Keratinocyte (primary cell): ENCODE data around the gene GAREM1. TPM values are rescaled to one million over a fixed set of nuclear protein-coding genes. Genes with fewer than 3 reads are reported as not detected.

Experiments
- DNase-seq: peaks from one replicate; pipeline ENCODE4 v3.0.0-alpha.2; 2011; ENCODE audit warnings: low read depth, missing footprints, low spot score
- FAIRE-seq: peaks from 2 replicates; lab custom pipeline; 2011; peaks lifted over from hg19 to GRCh38; lab: Jason Lieb, UNC
- H2AFZ ChIP-seq: 2 replicates; pipeline ENCODE4 v1.6.0; 2012; ENCODE audit warnings: low read length, control low read depth, inconsistent platforms; ENCODE audit not compliant: control insufficient read depth
- H3K27ac ChIP-seq: 2 replicates; pipeline ENCODE4 v1.5.1; 2011; ENCODE audit warnings: low read length; ENCODE audit not compliant: control insufficient read depth, insufficient read depth
- H3K27me3 ChIP-seq: 3 replicates; pipeline ENCODE4 v1.6.0; 2011; ENCODE audit warnings: low read length; ENCODE audit not compliant: control insufficient read depth, insufficient read depth; ENCODE audit errors: extremely low read depth
- H3K36me3 ChIP-seq, 2 experiments: 2 replicates in 1 of 2; 3 replicates in 1 of 2; pipeline ENCODE4 v1.5.1; 2011; ENCODE audit warnings: low read length in 2 of 2, mild to moderate bottlenecking in 1 of 2; ENCODE audit not compliant: control insufficient read depth in 2 of 2, insufficient read depth in 2 of 2; ENCODE audit errors: extremely low read depth in 1 of 2
- H3K4me1 ChIP-seq: 3 replicates; pipeline ENCODE4 v1.5.1; 2011; ENCODE audit warnings: low read length; ENCODE audit not compliant: control insufficient read depth, insufficient read depth; ENCODE audit errors: extremely low read depth
- H3K4me2 ChIP-seq: 3 replicates; pipeline ENCODE4 v1.6.0; 2011; ENCODE audit warnings: low read depth, low read length; ENCODE audit not compliant: control insufficient read depth, insufficient read depth; ENCODE audit errors: extremely low read depth
- H3K4me3 ChIP-seq, 3 experiments: fragments of 200-600 bp in 1 of 3; sonication (generic) in 1 of 3; 2 replicates in 2 of 3; 3 replicates in 1 of 3; pipeline ENCODE4 v1.5.1; 2011 to 2016; ENCODE audit warnings: low read length in 3 of 3, mild to moderate bottlenecking in 3 of 3, control low read depth in 2 of 3, inconsistent platforms in 1 of 3, low read depth in 1 of 3, mixed read lengths in 1 of 3, mixed run types in 1 of 3, moderate library complexity in 1 of 3; ENCODE audit not compliant: control insufficient read depth in 2 of 3, insufficient read depth in 2 of 3; ENCODE audit errors: extremely low read depth in 1 of 3
- H3K79me2 ChIP-seq: 2 replicates; pipeline ENCODE4 v1.6.0; 2012; ENCODE audit warnings: low read length; ENCODE audit not compliant: control insufficient read depth, insufficient read depth
- H3K9ac ChIP-seq: 3 replicates; pipeline ENCODE4 v1.6.0; 2011; ENCODE audit warnings: low read length; ENCODE audit not compliant: control insufficient read depth, insufficient read depth; ENCODE audit errors: extremely low read depth
- H3K9me1 ChIP-seq: 3 replicates; pipeline ENCODE4 v1.6.0; 2011; ENCODE audit warnings: low read length; ENCODE audit not compliant: control insufficient read depth, insufficient read depth; ENCODE audit errors: extremely low read depth
- H3K9me3 ChIP-seq: 2 replicates; pipeline ENCODE4 v1.5.1; 2012; ENCODE audit warnings: low read depth, low read length; ENCODE audit not compliant: control insufficient read depth
- H4K20me1 ChIP-seq: 3 replicates; pipeline ENCODE4 v1.6.0; 2011; ENCODE audit warnings: low read length; ENCODE audit not compliant: control insufficient read depth, insufficient read depth; ENCODE audit errors: extremely low read depth
- CTCF ChIP-seq, 3 experiments: IDR thresholded peaks in 1 of 3; conservative IDR thresholded peaks in 1 of 3; optimal IDR thresholded peaks in 1 of 3; 2 replicates in 2 of 3; 3 replicates in 1 of 3; pipeline versions ENCODE3 to v1.5.1; 2011; ENCODE audit warnings: low read length in 3 of 3, mild to moderate bottlenecking in 3 of 3, moderate library complexity in 2 of 3, control low read depth in 1 of 3, inconsistent platforms in 1 of 3; ENCODE audit not compliant: insufficient read depth in 2 of 3; ENCODE audit errors: extremely low read depth in 1 of 3
- EZH2 ChIP-seq: IDR thresholded peaks from one replicate; pipeline ENCODE4 v1.6.1; 2012; ENCODE audit warnings: inconsistent platforms, mild to moderate bottlenecking, low read length, moderate library complexity
- dilution Hi-C: fragments of 300-500 bp; cut with MboI; formaldehyde crosslinking; loops from one replicate; pipeline ENCODE4 v1.7.0; 2020; ENCODE audit warnings: low sequenced_read_pairs; ENCODE audit not compliant: extremely low pct_ligation_motif_present
- polyA plus RNA-seq, 5 experiments: library from polyadenylated mRNA; depleted of rRNA in 3 of 5; stranded (reverse) in 3 of 5; stranded (forward) in 1 of 5; unstranded in 1 of 5; fragments of >200 nt; gene quantifications; 1 replicate in 1 of 5; 2 replicates in 3 of 5; 3 replicates in 1 of 5; pipeline versions ENCODE4 v1.2.1 to v1.2.3, GENCODE V29; 2011 to 2012; ENCODE audit warnings: missing spikeins in 2 of 5, low read depth in 1 of 5, low replicate concordance in 1 of 5

GAREM1 gene
- polyA plus RNA-seq, 1 donor (not counting 4 experiments of a cell fraction or from before 2014, with no cell fraction given): 3.8 TPM

GRCh38 chr18:32310101-32310500 is 160.6 kb downstream of the GAREM1 start:
- H3K27ac ChIP-seq: no peak overlapping the region
- H4K20me1 ChIP-seq: no peaks in the 10 kb centered on the region
- peaks cover 7% of the 10 kb centered on the region for H3K4me1 ChIP-seq
- DNase-seq (no peak), FAIRE-seq (no peak)
- H3K9me1 ChIP-seq: no peaks in the 10 kb centered on the region
- H3K9me3 ChIP-seq: no peaks in the 10 kb centered on the region
- dilution Hi-C loops: no loop called here
- H3K9ac ChIP-seq: no peak overlapping the region
- H3K4me3 ChIP-seq: no peak overlapping the region
- TF ChIP-seq EZH2: no peak
- TF ChIP-seq CTCF (optimal IDR thresholded peaks at IDR 0.05 in 1 of 3, IDR thresholded peaks at IDR 0.05 in 1 of 3, conservative IDR thresholded peaks at IDR 0.05 in 1 of 3; ENCODE audit: extremely low read depth in 1 of 3, insufficient read depth in 2 of 3, low read length in 3 of 3): no peak
- H2AFZ ChIP-seq: no peak overlapping the region
- no peak overlapping the region for H3K4me2 ChIP-seq
- no peaks in the 10 kb centered on the region for H3K79me2 ChIP-seq
- H3K27me3 ChIP-seq: no peaks in the 10 kb centered on the region
- H3K36me3 ChIP-seq: no peaks in the 10 kb centered on the region

- dilution Hi-C loops: no loop called here
- Histone ChIP-seq H3K27me3 (no peaks in the 10 kb centered on the region), H4K20me1 (no peaks in the 10 kb centered on the region), H3K27ac (peak overlapping the region; percentile 57), H3K36me3 (no peaks in the 10 kb centered on the region), H2AFZ (peak overlapping the region; percentile 32), H3K4me2 (peak overlapping the region; percentile 35), H3K9me3 (no peaks in the 10 kb centered on the region), H3K9ac (no peak overlapping the region), H3K4me1 (peaks cover 7% of the 10 kb centered on the region), H3K9me1 (no peaks in the 10 kb centered on the region), H3K4me3 (peak overlapping the region in 2 of 3 experiments; percentile 33 to 47), H3K79me2 (no peaks in the 10 kb centered on the region)
- FAIRE-seq (peak; percentile 97), DNase-seq (peak; percentile 41)
- TF ChIP-seq EZH2 (no peak), CTCF (optimal IDR thresholded peaks at IDR 0.05 in 1 of 3, IDR thresholded peaks at IDR 0.05 in 1 of 3, conservative IDR thresholded peaks at IDR 0.05 in 1 of 3; ENCODE audit: extremely low read depth in 1 of 3, insufficient read depth in 2 of 3, low read length in 3 of 3) (no peak)
Observed at GRCh38 chr18:32308493-32309120, 162.1 kb downstream of the GAREM1 start.
